Parathyroid adenoma (tissue), 2 donors: ENCODE data around the gene KATNAL1.

Source experiments
- H2AFZ ChIP-seq: fragments of 300-600 bp; sonication (generic); one replicate; pipeline ENCODE4 v1.7.0; 2017; ENCODE audit warnings: antibody characterized with exemption, mild to moderate bottlenecking
- H3K27ac ChIP-seq: fragments of 300-600 bp; sonication (generic); one replicate; pipeline ENCODE4 v1.7.0; 2017
- H3K27me3 ChIP-seq: fragments of 300-600 bp; sonication (generic); one replicate; pipeline ENCODE4 v1.7.0; 2017; ENCODE audit warnings: low read length; ENCODE audit not compliant: control insufficient read depth, insufficient read depth
- H3K36me3 ChIP-seq: fragments of 300-600 bp; sonication (generic); one replicate; pipeline ENCODE4 v1.7.0; 2017; ENCODE audit warnings: low read length; ENCODE audit not compliant: control insufficient read depth, insufficient read depth
- H3K4me1 ChIP-seq: fragments of 300-600 bp; sonication (generic); one replicate; pipeline ENCODE4 v1.7.0; 2017; ENCODE audit warnings: control low read depth
- H3K4me2 ChIP-seq: fragments of 300-600 bp; sonication (generic); one replicate; pipeline ENCODE4 v1.7.0; 2017; ENCODE audit warnings: low read length
- H3K4me3 ChIP-seq: fragments of 300-600 bp; sonication (generic); one replicate; pipeline ENCODE4 v1.7.0; 2017; ENCODE audit warnings: low read depth, low read length
- H3K79me2 ChIP-seq: fragments of 300-600 bp; sonication (generic); one replicate; pipeline ENCODE4 v1.7.0; 2017; ENCODE audit warnings: control low read depth
- H3K9ac ChIP-seq: fragments of 300-600 bp; sonication (generic); one replicate; pipeline ENCODE4 v1.7.0; 2017; ENCODE audit warnings: mild to moderate bottlenecking
- H3K9me3 ChIP-seq: fragments of 300-600 bp; sonication (generic); one replicate; pipeline ENCODE4 v1.7.0; 2017; ENCODE audit warnings: low read length; ENCODE audit not compliant: control insufficient read depth
- CTCF ChIP-seq: fragments of 300-600 bp; sonication (generic); IDR thresholded peaks from one replicate; pipeline ENCODE4 v1.7.0; 2017; ENCODE audit warnings: antibody characterized with exemption, mild to moderate bottlenecking
- donor health status: primary hyperparathyroidism.

KATNAL1 gene

DNA sequence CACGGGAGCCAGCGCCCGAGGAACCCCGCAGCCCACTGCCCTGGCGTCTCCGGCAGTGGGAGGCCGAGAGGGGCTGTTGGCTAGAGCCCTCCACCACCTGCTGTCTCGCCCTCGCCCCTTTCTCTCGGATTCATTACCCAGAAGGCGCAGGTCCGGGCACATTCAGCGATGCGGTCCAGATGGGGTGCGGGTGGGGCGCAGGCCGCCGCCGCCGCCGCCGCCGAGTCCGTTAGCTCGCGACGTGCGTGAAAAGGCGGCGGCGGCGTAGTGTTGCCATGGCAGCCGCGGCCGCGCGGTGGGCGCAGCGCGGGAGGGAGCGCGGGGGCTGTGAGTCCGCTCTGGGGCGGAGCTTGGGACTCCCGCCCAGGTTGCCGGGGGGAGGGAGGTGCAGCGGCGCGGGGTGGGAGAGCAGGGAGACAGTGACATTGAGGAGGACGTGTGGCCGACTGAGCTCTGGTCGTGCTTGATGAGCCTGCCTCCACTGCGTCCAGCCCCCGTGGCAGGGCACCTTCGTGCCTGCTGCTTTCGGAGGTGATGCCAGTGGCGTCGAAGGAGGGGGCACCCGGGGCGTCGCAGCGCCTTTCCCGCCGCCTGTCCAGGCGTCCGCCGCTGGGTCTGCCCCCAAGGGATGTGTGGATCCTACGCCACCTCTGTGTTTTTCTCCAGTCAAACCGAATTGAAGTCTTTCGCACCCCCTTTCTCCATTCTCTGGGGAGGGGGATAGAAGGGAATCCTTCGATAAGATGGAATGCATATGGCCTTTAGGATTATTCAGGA is at the start of gene KATNAL1:
Gene KATNAL1 (minus strand): TSS at position 358 of the 777 bp plus-strand sequence. CDS start 23,774 bp downstream, outside the sequence.
- TF ChIP-seq CTCF, result no peak
- H3K4me3 ChIP-seq, result peak within 1 kb of the TSS; percentile 98
- no peaks in the 10 kb centered on the region for H3K36me3 ChIP-seq
- H3K9me3 ChIP-seq, result no peaks in the 10 kb centered on the region
- H3K9ac ChIP-seq, result peak within 1 kb of the TSS; percentile 53
- H3K79me2 ChIP-seq, result no peaks in the 10 kb centered on the region
- H3K27me3 ChIP-seq, result no peaks in the 10 kb centered on the region
- H3K4me1 ChIP-seq, result no peaks in the 10 kb centered on the region
- H2AFZ ChIP-seq, result peak within 1 kb of the TSS; percentile 98
- H3K4me2 ChIP-seq, result peak within 1 kb of the TSS; percentile 69
- peak within 1 kb of the TSS; percentile 75 for H3K27ac ChIP-seq

- Histone ChIP-seq H3K9ac (no peak overlapping the region), H3K27me3 (no peaks in the 10 kb centered on the region), H3K4me2 (no peak overlapping the region), H3K79me2 (no peaks in the 10 kb centered on the region), H3K4me3 (no peak overlapping the region), H3K36me3 (no peaks in the 10 kb centered on the region), H3K27ac (no peak overlapping the region), H3K9me3 (no peaks in the 10 kb centered on the region), H2AFZ (no peak overlapping the region), H3K4me1 (peaks cover 4% of the 10 kb centered on the region)
- no peak for TF ChIP-seq CTCF
Measured at GRCh38 chr13:30355839-30356238, 48.5 kb upstream of the KATNAL1 start.

DNA sequence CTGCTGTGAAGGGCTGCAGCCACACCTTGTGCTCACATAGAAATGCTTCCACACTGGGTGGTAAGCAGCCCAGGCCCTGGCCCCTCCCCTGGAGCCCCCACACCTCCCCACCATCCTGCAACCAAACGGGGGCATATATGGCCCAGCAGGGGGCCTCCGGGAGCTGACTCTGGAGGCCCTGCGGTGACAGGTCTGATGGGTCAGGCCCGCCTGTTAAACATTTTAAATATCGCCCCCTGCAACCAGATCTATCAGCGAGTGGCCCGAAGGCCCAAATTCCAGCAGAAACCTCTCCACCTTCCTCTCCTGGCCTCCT is 48.0 kb upstream of the KATNAL1 start:
- no peak overlapping the region for H3K4me3 ChIP-seq
- peak overlapping the region; percentile 25 for H3K4me2 ChIP-seq
- no peaks in the 10 kb centered on the region for H3K27me3 ChIP-seq
- H3K9me3 ChIP-seq, result no peaks in the 10 kb centered on the region
- H2AFZ ChIP-seq, result no peak overlapping the region
- TF ChIP-seq CTCF, result peak; percentile 26
- no peaks in the 10 kb centered on the region for H3K36me3 ChIP-seq
- no peak overlapping the region for H3K9ac ChIP-seq
- H3K79me2 ChIP-seq, result no peaks in the 10 kb centered on the region
- peaks cover 4% of the 10 kb centered on the region for H3K4me1 ChIP-seq
- no peak overlapping the region for H3K27ac ChIP-seq

GRCh38 chr13:30354493-30355383 is 47.4 kb upstream of the KATNAL1 start:
- Histone ChIP-seq H3K36me3 (no peaks in the 10 kb centered on the region), H3K9ac (no peak overlapping the region), H3K27me3 (no peaks in the 10 kb centered on the region), H2AFZ (no peak overlapping the region), H3K4me2 (peak overlapping the region; percentile 25), H3K79me2 (no peaks in the 10 kb centered on the region), H3K9me3 (no peaks in the 10 kb centered on the region), H3K4me3 (no peak overlapping the region), H3K4me1 (peaks cover 4% of the 10 kb centered on the region), H3K27ac (no peak overlapping the region)
- TF ChIP-seq CTCF, result no peak
